HG03354 (cell line): ENCODE data around the gene LPIN1.
"Not testable (repeated sequence)": the region's sequence is repeated elsewhere in the genome, so short reads cannot be mapped to it uniquely, and the experiment has no call there.

Experiments
- ATAC-seq: cut with Tn5 transposase; IDR thresholded peaks from one replicate; pipeline ENCODE4 v1.9.1; 2021; ENCODE audit warnings: mild to moderate bottlenecking; ENCODE audit not compliant: unreplicated experiment, poor library complexity, severe bottlenecking

LPIN1 gene

DNA sequence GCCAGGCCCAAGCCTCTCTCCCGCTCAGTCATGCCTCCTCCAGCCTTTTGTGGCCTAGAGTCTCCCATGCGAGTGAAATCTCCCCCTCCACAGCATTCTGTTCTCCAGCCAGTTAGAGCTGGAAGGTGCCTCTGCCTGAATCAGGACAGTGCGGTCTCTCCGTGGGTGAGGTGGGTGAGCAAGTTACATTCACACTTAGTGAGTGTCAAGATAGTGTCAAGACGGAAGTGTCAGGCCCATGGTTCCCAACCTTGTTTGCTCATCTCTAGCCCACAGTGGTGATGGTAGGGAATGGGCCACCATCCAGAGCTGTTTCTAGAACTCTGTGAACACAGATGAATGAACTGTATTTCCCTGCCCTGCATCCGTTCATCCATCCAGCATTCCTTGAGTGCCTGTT lies 59.5 kb downstream of the LPIN1 start:
- no peak for ATAC-seq

DNA sequence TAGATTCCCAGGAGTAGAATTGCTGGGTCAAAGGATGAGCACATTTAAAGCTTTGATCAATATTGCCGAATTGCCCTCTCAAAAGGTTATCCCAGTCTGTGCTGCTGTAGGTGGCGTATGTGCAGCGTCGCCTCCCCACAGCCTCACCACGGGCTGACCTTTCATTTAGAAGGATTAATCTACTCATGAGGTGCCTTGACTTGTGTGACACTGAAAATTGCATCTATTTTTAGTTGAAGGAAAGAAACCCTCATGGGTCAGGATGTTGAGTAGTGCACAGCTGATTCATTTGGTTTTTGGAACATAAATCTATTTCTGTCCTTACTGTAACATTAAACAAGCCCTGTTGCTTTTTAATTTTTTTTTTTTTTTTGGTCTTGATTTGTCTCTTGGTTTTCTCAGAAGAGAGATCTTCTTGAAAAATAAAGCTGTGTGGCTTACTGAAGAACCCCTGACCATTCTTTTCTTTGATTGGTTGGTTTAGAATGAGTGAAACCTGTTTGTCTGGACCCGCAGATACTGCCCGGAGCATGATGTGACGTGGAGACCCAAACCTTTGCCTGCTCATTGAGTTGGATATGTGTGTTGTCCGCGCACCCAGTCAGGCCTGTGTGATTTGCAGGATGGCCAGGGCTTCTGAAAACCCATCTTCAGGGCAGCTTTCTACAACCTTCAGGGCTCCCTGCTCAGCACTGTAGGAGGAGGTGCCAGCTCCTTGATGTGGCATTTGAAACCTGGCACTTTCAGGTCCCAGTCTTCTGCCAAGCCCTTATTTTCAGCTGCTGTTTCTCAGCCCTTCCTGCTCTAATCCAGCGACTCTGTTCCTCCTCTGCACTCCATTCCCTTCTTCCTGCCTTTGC lies 61.0 kb downstream of the LPIN1 start:
- no peak for ATAC-seq

DNA sequence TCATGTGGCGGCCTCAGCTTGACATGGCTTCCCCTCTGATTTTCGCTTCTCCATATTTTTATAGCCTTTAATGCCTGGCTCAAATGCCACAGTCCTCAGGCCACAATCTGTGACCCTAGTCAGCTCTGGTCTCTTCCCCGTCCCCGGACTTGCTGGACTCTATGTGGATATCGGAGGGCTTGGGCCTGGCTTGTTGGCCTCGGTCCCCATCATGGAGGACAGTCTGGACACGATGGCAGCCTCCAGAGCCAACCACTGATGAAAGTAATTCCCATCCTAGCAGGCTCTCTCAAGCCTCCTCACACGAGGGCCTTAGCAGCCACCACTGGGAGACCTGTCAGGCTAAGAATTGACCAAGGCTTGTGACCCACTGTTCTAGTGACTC lies 61.6 kb downstream of the LPIN1 start:
- no peak for ATAC-seq

DNA sequence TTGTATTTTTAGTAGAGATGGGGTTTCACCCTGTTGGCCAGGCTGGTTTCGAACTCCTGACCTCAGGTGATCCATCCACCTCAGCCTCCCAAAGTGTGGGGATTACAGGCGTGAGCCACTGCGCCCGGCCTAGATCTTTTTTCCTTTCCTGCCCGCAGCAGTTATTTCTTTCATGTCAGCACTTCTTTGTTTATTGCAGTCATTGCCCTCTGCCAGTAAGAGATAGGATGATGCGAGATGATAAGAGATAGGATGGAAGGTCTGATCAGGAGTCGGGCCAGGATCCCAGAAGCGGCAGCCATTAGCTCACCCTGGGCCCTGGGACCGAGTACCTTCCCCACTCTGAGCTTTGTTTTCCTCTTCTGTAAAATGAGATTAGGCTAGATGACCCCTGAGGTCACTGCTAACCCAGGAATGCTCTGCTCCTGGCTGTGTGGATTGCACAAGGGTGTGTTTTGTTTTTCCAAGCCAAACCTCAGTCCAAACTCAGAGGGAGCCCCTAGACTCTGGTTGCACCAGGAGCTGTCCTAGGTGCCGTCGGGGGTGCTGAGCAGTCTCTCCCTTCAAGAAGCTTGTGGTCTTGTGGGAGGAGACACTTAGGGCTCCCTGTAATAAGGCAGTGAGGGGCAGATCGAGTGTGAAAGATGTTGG lies 63.3 kb downstream of the LPIN1 start:
- ATAC-seq: no peak

DNA sequence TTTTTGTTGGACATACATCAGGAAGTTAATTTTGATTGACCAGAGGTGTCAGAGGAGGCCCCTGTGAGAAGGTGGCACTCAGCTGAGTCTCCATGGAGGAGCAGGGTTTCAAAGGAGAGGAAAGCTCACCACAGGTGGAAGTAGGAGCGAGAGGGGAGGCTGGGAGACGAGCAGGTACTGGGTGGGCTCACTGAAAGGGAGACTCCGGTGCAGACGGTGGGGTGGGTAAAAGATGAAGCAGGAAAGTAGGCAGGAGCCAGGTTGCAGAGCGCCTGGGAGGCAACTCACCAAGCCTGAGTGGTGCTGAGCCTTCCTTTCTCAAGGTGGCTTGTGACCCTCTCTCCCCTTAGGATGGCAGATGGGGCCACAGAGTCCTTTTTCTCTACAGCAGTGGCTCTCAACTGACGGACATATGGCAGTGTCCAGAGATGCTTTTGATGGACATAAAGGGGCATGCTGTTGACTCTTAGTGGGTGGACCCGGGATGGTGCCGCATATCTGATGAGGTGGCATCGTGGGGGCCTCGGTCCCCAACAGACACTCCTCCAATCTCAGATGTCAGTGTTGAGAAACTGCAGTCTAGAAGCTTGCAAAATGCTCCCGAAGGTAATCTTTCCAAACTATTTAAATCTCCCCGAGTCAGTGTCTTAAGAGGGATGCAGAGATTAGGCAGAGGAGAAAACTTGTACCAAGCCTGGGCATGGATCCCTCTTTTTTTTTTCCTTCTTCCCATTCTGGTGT lies 64.0 kb downstream of the LPIN1 start:
- no peak for ATAC-seq

DNA sequence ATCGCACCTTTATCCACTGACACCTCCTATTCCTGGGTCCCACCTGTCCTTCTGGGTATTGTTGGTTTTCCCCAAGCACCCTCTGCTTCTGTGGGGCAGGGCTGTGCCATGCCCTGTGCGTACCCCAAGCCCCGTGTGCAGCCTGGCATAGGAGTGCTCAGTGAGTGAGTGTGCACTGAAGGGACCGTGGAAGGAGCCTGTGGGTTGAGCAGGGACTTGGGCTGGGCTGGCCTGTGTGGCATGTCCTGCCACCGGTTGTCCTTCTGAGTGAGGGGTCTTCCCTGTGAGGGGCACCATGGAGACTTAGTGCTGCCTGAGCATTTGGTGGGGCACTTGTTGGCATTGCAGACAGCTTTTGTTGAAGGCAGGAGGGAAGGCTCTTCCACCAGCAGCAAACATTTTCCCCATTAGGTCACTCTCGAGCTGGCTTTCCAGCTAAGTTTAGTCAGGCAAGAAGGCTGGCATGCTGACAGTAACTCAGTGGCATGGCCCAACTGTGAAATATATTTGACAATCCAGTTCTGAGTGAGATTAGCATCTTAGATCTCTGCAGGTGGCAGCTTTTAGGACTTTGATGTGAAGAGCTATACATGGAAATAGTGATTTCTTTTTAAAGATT lies 64.7 kb downstream of the LPIN1 start:
- no peak for ATAC-seq

DNA sequence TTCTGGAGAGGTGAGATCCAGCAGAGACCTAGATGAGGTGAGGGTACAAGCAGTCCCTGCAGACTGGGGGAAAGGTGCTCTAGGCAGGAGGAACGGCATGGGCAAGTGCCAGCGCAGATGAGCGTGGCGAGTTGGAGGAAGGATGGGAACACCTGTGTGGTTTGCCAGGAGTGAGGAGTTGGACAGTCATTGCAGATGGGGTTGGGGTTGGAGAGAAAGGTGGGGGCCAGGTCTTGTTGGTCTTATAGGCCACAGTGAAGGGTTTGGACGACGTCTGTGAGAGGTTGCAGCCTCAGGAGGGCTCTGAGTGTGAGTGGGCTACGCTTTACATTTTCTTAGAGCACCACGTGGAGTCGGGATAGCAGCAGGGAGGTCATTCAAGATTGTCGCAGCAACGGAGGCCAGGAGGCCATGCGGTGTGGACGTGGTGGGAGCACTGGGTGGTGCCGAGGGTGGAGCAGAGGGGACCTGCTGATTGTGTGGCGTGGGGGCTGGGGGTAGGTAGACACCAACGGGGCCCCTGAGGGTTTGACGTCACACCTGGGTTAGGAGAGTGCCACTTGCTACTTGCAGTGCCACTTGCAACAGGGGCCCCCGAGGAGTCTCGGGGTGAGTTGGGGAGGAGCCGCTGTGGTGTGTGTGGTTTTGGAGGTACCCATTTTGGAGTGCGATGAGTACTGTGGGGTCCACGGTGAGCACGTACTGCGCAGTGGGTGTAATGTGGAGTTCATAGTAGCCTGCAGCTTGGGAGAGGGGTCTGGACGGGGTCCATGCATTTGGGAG lies 66.2 kb downstream of the LPIN1 start:
- ATAC-seq: no peak

DNA sequence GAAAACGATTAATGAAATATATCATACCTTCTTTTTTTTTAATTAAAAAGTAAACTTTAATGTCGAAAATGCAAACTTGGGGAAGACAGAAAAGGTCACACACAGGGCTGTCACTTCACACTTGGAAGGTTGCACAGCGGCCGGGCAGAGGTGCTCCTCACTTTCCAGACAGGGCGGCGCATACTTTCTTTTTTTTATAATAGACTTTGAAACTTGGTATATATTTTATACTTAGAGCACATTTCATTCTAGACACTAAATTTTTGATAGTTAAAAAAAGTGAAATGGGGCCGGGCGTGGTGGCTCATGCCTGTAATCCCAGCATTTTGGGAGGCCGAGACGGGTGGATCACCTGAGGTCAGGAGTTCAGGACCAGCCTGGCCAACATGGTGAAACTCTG lies 66.9 kb downstream of the LPIN1 start:
- not testable (repeated sequence) for ATAC-seq

DNA sequence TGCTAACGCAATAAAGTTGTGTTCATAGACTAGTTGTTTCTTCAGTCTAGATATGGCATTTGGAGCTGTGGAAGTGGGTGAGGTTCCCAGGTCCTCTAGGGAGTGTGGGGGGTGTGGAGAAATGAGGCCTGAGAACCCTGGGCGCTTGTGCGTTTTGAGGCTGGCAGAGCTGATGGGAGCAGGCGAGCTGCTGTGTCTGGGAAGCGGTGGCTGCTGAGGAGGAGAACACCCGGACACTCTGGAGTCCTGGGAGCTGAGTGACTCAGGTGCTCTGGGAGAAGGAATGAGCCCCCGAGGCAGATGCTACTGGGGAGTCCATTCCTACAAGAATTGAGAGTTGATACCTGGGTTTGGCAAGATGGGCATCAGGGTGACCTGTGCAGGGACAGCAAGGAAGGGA lies 67.5 kb downstream of the LPIN1 start:
- ATAC-seq: no peak

DNA sequence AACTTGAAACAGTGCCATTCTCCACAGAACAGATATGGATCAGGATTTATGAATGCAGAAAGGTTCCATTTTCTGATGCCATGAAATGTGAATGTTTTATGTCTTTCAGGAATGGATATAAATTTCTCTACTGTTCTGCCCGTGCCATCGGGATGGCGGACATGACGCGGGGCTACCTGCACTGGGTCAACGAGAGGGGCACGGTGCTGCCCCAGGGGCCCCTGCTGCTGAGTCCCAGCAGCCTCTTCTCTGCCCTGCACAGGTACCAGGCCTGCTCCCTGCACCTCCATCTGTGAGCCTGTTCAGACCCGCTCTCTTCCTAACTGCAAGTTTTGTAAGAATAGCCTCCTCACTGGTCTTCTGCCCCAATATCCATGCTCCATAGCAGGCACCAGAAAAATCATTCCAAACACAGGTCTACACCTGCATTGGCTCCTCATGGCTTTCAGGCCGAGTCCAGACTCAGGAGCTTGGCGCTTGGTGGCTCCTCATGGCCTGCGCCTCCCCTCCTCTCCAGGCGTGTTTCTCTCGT lies 68.6 kb downstream of the LPIN1 start:
- no peak for ATAC-seq

DNA sequence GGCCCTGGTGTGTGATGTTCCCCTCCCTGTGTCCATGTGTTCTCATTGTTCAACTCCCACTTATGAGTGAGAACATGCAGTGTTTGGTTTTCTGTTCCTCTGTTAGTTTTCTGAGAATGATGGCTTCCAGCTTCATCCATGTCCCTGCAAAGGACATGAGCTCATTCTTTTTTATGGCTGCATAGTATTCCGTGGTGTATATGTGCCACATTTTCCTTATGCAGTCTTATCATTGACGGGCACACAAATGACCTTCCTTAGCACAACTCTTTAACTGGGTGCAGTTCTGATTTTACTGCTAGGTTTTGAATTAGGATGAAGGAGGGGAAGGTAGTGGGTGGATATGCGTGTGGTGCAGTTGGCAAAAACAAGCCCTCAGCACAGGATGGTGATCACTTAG lies 70.5 kb downstream of the LPIN1 start:
- not testable (repeated sequence) for ATAC-seq

DNA sequence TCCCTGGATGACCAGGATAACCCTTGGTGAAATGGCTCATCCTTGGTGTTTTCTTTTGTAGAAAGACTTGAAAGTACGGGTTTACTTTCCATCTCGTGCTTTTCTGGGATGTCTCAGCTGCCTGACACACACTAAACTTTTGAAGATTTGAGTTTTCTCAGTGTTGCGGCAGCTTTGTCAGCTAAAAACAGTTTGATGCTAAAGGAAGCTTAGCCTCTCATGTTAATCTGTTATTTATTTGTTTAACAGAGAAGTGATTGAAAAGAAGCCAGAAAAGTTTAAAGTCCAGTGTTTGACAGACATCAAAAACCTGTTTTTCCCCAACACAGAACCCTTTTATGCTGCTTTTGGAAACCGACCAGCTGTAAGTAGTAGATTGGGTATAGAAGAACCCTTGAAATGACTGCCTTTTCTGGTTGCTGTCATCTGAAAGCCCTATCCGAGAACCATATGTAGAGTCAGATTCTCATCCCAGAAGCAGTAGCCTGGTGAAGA lies 72.8 kb downstream of the LPIN1 start:
- no peak for ATAC-seq

DNA sequence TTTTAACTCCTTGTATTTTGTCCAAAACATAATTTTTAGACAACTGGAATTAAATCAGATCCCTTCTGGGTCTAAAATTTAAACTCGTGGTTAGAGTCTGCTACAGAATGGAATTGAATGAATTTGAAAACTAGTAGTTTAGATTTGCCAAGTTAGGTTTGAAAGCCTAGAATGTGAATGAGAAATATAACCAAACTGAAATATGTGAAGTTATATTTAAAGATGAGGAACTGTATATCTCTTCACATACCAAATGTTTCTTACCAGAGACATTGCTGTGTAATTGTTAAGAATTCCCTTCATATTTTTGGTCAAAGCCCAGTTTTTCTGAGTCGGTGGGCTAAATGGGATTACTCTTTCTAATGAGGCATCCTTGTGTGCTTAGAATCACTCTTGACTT lies 74.2 kb downstream of the LPIN1 start:
- ATAC-seq: no peak

DNA sequence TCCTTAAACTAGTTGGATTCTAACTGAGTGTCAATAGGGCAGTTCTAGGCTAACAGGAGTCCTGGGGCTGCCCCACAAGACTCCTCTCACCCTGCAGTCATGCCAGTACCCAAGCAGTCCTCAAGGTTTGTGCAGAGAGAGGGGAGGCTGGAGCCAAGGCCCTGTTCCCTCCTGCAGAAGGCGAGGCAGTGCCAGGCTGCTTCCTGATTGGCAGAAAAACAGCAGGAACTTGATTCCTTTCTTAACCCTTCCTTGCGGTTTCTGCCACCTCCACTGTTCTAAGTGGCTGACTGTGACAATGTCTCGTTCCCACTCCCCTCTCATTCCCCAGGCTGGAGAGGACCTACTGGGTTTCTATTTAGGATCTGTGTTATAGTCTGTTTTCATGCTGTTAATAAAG lies 75.3 kb downstream of the LPIN1 start:
- ATAC-seq: no peak

DNA sequence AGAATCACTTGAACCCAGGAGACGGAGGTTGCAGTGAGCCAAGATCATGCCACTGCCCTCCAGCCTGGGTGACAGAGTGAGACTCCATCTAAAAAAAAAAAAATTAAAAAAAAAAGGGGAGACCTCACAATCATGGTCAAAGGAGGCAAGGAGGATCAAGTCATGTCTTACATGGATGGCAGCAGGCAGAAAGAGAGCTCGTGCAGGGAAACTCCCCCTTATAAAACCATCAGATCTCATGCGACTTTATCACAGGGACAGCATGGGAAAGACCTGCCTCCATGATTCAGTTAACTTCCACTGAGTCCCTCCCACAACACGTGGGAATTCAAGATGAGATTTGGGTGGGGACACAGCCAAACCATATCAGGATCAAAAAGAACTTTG lies 75.9 kb downstream of the LPIN1 start:
- not testable (repeated sequence) for ATAC-seq

DNA sequence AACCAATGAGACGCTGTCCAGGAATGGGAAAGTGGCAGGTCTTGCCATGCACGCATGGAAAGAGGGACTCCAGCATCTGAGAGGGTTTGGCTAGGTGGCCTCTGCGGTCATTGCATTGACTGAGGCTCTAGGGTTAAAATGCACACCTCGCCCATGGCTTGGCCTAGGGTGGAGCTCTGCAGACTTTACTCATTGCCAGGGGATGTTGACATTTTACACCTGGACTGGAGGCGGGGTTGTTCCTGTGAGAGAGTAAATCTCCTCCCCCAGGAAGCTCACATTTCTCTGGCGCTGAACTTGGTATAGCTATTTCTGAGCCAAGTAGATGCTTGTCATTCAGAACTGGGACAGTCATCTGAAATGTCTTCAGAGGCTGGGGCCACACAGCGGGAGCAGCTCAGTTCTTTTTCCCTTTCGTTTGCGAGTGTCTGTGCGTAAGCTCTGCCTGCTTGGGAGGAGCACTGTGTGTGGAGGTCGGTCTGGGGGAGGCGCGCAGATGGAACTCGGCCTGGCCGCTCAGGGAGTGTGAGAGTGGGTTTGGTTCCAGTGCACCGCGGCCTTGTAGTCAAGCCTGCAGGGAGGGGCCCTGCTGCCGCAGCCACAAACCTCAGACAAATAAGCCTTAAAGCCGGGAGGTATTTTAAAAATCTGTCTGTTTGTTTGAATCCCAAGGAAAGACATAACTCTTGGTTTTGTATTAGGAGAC lies 76.5 kb downstream of the LPIN1 start:
- ATAC-seq: no peak

DNA sequence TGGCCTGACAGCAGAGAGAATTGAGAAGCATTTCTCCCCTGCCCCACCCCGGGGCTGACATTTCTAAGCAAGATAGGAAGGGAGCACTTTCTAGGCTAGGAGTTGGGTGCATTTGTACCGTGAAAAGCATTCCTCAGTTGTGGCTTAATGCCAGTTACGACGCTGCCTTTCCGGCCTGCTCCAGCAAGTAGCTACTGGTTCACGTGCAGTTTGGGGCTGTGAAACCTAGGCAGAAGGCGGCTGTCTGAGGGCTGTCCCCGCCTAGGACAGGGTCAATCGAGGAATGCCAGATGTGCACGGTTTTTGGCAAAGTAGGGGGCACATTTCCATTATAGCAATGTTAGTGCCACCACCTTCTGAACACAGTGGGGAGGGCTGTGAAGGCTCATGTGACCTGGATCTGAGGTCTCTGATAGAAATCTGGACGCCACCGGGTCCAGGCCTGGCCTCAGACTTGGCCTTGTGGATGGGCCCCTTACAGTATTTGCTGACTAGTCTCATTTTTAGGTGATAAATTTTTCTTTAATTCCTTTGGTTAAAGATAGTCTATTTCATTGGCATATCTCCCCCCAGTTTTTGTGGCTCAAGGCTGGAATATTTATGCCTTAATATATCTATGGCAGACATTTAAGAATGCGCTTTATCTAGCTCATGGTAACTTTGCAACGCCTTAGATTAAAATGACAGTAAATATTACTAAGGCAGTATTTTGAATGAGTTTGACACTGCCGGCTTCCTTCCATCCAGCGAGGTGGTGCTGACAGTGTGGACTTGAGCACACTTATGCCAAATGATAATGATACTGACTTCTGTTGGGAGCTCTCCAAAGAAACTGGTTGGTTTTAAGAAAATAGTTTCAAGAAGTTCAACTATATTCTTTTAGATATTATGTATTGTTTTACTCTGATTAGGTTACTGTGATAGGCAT lies 78.7 kb downstream of the LPIN1 start:
- no peak for ATAC-seq

DNA sequence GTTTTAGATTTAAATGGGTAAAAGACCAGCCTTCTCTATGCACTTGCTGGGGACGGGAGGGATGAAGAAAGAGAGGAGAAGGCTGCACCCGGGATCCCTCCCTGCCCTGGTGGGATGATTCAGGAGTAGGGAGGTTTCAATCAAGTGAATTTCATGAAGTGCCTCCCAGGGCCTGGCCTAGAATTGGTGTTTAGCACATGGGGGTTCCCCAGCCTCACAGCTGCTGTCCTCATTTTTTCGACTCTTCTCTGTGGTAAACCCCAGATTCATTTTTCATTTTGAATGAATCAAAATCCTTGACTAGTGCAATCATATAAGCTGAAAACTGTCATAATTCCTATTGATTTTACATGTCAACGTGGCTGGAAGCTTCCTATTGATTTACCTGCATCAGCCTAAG lies 81.1 kb downstream of the LPIN1 start:
- ATAC-seq: peak; percentile 17
